NOMO-1 treated with DMSO at 0.1 percent for 48 hours (cell line): Measurements from ENCODE around the gene SNAI1.
"Not testable (repeated sequence)": the region's sequence is repeated elsewhere in the genome, so short reads cannot be mapped to it uniquely, and the experiment has no call there.

Experiments
- DNase-seq: peaks from one replicate; lab custom pipeline; 2025; ENCODE audit not compliant: unreplicated experiment; lab: John Stamatoyannopoulos, UW

Gene SNAI1

GRCh38 chr20:49961413-49961812, 21.4 kb upstream of the SNAI1 start:
- DNase-seq = no peak

GRCh38 chr20:49964964-49965780, 17.6 kb upstream of the SNAI1 start:
- peak; percentile 17 for DNase-seq

- peak; percentile 9 for DNase-seq
Measured at GRCh38 chr20:49965781-49966305, 16.9 kb upstream of the SNAI1 start.

- no peak for DNase-seq
Measured at GRCh38 chr20:49966861-49967260, 15.9 kb upstream of the SNAI1 start.

GRCh38 chr20:49969234-49969633, 13.5 kb upstream of the SNAI1 start:
- no peak for DNase-seq

- no peak for DNase-seq
Measured at GRCh38 chr20:49969946-49970345, 12.8 kb upstream of the SNAI1 start.

GRCh38 chr20:49970498-49970897, 12.3 kb upstream of the SNAI1 start:
- DNase-seq = no peak

- no peak for DNase-seq
Measured at GRCh38 chr20:49973981-49974380, 8.8 kb upstream of the SNAI1 start.

- no peak for DNase-seq
Measured at GRCh38 chr20:49976542-49976941, 6.2 kb upstream of the SNAI1 start.

- not testable (repeated sequence) for DNase-seq
Measured at GRCh38 chr20:49977740-49978139, 5.0 kb upstream of the SNAI1 start.

- DNase-seq = no peak
Measured at GRCh38 chr20:49978685-49979029, 4.1 kb upstream of the SNAI1 start.

- DNase-seq = peak; percentile 17
Measured at GRCh38 chr20:49979030-49979832, 3.5 kb upstream of the SNAI1 start.

- DNase-seq = no peak
Measured at GRCh38 chr20:49980140-49981008, 2.4 kb upstream of the SNAI1 start.

GRCh38 chr20:49981218-49982071, 1.3 kb upstream of the SNAI1 start:
- no peak for DNase-seq

- no peak for DNase-seq
Measured at GRCh38 chr20:49982072-49982345, 771 bp upstream of the SNAI1 start.

GRCh38 chr20:49983123-49983847, 505 bp downstream of the SNAI1 start:
- no peak for DNase-seq

GRCh38 chr20:49983848-49984408, 1.1 kb downstream of the SNAI1 start:
- DNase-seq = no peak

- no peak for DNase-seq
Measured at GRCh38 chr20:49984426-49985153, 1.8 kb downstream of the SNAI1 start.

- no peak for DNase-seq
Measured at GRCh38 chr20:49985157-49985556, 2.4 kb downstream of the SNAI1 start.
